H1 (cell line): ENCODE data around the gene AFTPH. TPM values are rescaled to one million over a fixed set of nuclear protein-coding genes. Genes with fewer than 3 reads are reported as not detected.

Source experiments
- CTCF ChIA-PET: fragments of 300-600 bp; sonication (Branson Sonifier 250); formaldehyde crosslinking; loops from one replicate; lab custom pipeline; 2021; ENCODE audit not compliant: partially characterized antibody; lab: Charles Lee
- POLR2A ChIA-PET: fragments of 300-600 bp; sonication (Branson Sonifier 250); formaldehyde crosslinking; loops from one replicate; lab custom pipeline; 2021; ENCODE audit warnings: inconsistent platforms; ENCODE audit not compliant: partially characterized antibody; lab: Charles Lee
- DNase-seq, 2 experiments: peaks; one replicate each; pipeline versions ENCODE4 v3.0.0 to v3.0.0-alpha.2; 2010 to 2022; ENCODE audit warnings: low spot score in 2 of 2, low read depth in 1 of 2, mixed read lengths in 1 of 2
- FAIRE-seq: peaks from 2 replicates; lab custom pipeline; 2011; peaks lifted over from hg19 to GRCh38; lab: Jason Lieb, UNC
- H2AFZ ChIP-seq: 2 replicates; pipeline ENCODE4 v1.8.1; 2012; ENCODE audit warnings: low read length, inconsistent platforms
- H2AK5ac ChIP-seq: 2 replicates; pipeline ENCODE4 v1.6.1; 2013; ENCODE audit warnings: low read depth, low read length
- H2BK120ac ChIP-seq: replicated peaks from 2 replicates; pipeline ENCODE3; 2013; ENCODE audit warnings: low read depth, low read length, inconsistent platforms
- H2BK12ac ChIP-seq: 2 replicates; pipeline ENCODE4 v1.6.1; 2013; ENCODE audit warnings: low read depth, low read length
- H2BK15ac ChIP-seq: 2 replicates; pipeline ENCODE4 v1.6.1; 2013; ENCODE audit warnings: low read length
- H2BK20ac ChIP-seq: 2 replicates; pipeline ENCODE4 v1.6.1; 2013; ENCODE audit warnings: low read length
- H2BK5ac ChIP-seq: 2 replicates; pipeline ENCODE4 v1.6.1; 2013; ENCODE audit warnings: low read depth, low read length
- H3K14ac ChIP-seq: 2 replicates; pipeline ENCODE4 v1.6.1; 2013; ENCODE audit warnings: inconsistent platforms; ENCODE audit not compliant: insufficient read length
- H3K18ac ChIP-seq: 2 replicates; pipeline ENCODE4 v1.6.1; 2013; ENCODE audit warnings: low read length; ENCODE audit errors: extremely low read depth
- H3K23ac ChIP-seq: 2 replicates; pipeline ENCODE4 v1.6.1; 2013; ENCODE audit warnings: inconsistent platforms; ENCODE audit not compliant: insufficient read length
- H3K23me2 ChIP-seq: 2 replicates; pipeline ENCODE4 v1.6.1; 2013; ENCODE audit warnings: low read depth, low read length
- H3K27ac ChIP-seq: 2 replicates; pipeline ENCODE4 v1.6.1; 2011; ENCODE audit warnings: low read depth, low read length, inconsistent platforms
- H3K27me3 ChIP-seq, 4 experiments: replicated peaks in 1 of 4; 1 replicate in 1 of 4; 2 replicates in 3 of 4; pipeline versions ENCODE4 v1.6.1 to v1.8.1; 2011 to 2013; ENCODE audit warnings: low read length in 3 of 4, mild to moderate bottlenecking in 3 of 4, inconsistent platforms in 2 of 4, mixed read lengths in 2 of 4, moderate library complexity in 1 of 4; ENCODE audit not compliant: control insufficient read depth in 3 of 4, insufficient read depth in 3 of 4; ENCODE audit errors: extremely low read depth in 1 of 4
- H3K36me3 ChIP-seq, 4 experiments: 2 replicates each; pipeline versions ENCODE4 v1.6.1 to v1.8.1; 2011 to 2013; ENCODE audit warnings: mild to moderate bottlenecking in 4 of 4, low read length in 3 of 4, moderate library complexity in 2 of 4, control low read depth in 1 of 4, inconsistent platforms in 1 of 4; ENCODE audit not compliant: insufficient read depth in 4 of 4, control insufficient read depth in 2 of 4
- H3K4ac ChIP-seq: replicated peaks from 2 replicates; pipeline ENCODE3; 2013; ENCODE audit warnings: low read length, low read depth, mixed read lengths, inconsistent platforms; ENCODE audit not compliant: insufficient read length
- H3K4me1 ChIP-seq, 4 experiments: replicated peaks in 1 of 4; 1 replicate in 1 of 4; 2 replicates in 3 of 4; pipeline versions ENCODE4 v1.6.1 to v1.8.1; 2011 to 2013; ENCODE audit warnings: low read length in 3 of 4, inconsistent platforms in 2 of 4, mixed read lengths in 1 of 4; ENCODE audit not compliant: insufficient read depth in 4 of 4, control insufficient read depth in 3 of 4
- H3K4me2 ChIP-seq, 2 experiments: 2 replicates each; pipeline versions ENCODE4 v1.6.1 to v1.8.1; 2011 to 2013; ENCODE audit warnings: low read depth in 2 of 2, low read length in 2 of 2, control low read depth in 1 of 2, inconsistent platforms in 1 of 2, mild to moderate bottlenecking in 1 of 2; ENCODE audit not compliant: insufficient read depth in 1 of 2
- H3K4me3 ChIP-seq, 4 experiments: fragments of 200-600, 300-600 bp in 1 of 4; sonication (generic), shearing (Covaris generic), sonication (Bioruptor Twin) in 1 of 4; 2 replicates each; pipeline versions ENCODE4 v1.5.1 to v1.8.1; 2011 to 2016; ENCODE audit warnings: low read length in 4 of 4, low read depth in 3 of 4, control low read depth in 2 of 4, inconsistent platforms in 2 of 4, mild to moderate bottlenecking in 2 of 4, mixed read lengths in 1 of 4, moderate library complexity in 1 of 4; ENCODE audit not compliant: insufficient read depth in 2 of 4; ENCODE audit errors: extremely low read depth in 1 of 4
- H3K56ac ChIP-seq: replicated peaks from 2 replicates; pipeline ENCODE3; 2013; ENCODE audit warnings: low read depth, mild to moderate bottlenecking, mixed read lengths, low read length, inconsistent platforms; ENCODE audit not compliant: insufficient read length
- H3K79me1 ChIP-seq: 2 replicates; pipeline ENCODE4 v1.6.1; 2013; ENCODE audit warnings: low read depth, low read length, control low read depth
- H3K79me2 ChIP-seq, 2 experiments: 2 replicates each; pipeline versions ENCODE4 v1.6.1 to v1.8.1; 2012 to 2013; ENCODE audit warnings: low read length in 2 of 2, mild to moderate bottlenecking in 2 of 2, inconsistent platforms in 1 of 2; ENCODE audit not compliant: insufficient read depth in 2 of 2, control insufficient read depth in 1 of 2
- H3K9ac ChIP-seq, 4 experiments: replicated peaks in 1 of 4; 1 replicate in 1 of 4; 2 replicates in 3 of 4; pipeline versions ENCODE4 v1.6.1 to v1.8.1; 2011 to 2013; ENCODE audit warnings: low read depth in 3 of 4, low read length in 3 of 4, control low read depth in 2 of 4, mild to moderate bottlenecking in 2 of 4, moderate library complexity in 2 of 4, inconsistent platforms in 1 of 4; ENCODE audit errors: extremely low read depth in 1 of 4
- H3K9me3 ChIP-seq, 2 experiments: 2 replicates each; pipeline versions ENCODE4 v1.6.1 to v1.8.1; 2012 to 2013; ENCODE audit warnings: mild to moderate bottlenecking in 2 of 2, moderate library complexity in 2 of 2, control low read depth in 1 of 2, inconsistent platforms in 1 of 2, low read depth in 1 of 2, low read length in 1 of 2, mixed read lengths in 1 of 2; ENCODE audit not compliant: insufficient read depth in 2 of 2
- H4K20me1 ChIP-seq, 2 experiments: replicated peaks in 1 of 2; 2 replicates each; pipeline versions ENCODE3 to v1.8.1; 2011 to 2013; ENCODE audit warnings: inconsistent platforms in 2 of 2, low read length in 2 of 2, mild to moderate bottlenecking in 1 of 2; ENCODE audit not compliant: insufficient read depth in 2 of 2, control insufficient read depth in 1 of 2
- H4K5ac ChIP-seq: 2 replicates; pipeline ENCODE4 v1.6.1; 2013; ENCODE audit warnings: low read length, low read depth, mixed read lengths, inconsistent platforms; ENCODE audit not compliant: insufficient read length
- H4K8ac ChIP-seq: 2 replicates; pipeline ENCODE4 v1.8.0; 2013; ENCODE audit warnings: mild to moderate bottlenecking, moderate library complexity, low read length, inconsistent platforms; ENCODE audit not compliant: insufficient read depth; ENCODE audit errors: extremely low read depth
- H4K91ac ChIP-seq: replicated peaks from 2 replicates; pipeline ENCODE3; 2013; ENCODE audit warnings: low read length, mixed read lengths, inconsistent platforms; ENCODE audit not compliant: insufficient read length
- CHD1 ChIP-seq: IDR thresholded peaks from 2 replicates; pipeline ENCODE4 v1.6.1; 2012; ENCODE audit warnings: low read depth, low read length, improper control_type of control experiment
- GABPA ChIP-seq: IDR thresholded peaks from 2 replicates; pipeline ENCODE4 v1.6.1; 2011; ENCODE audit warnings: mild to moderate bottlenecking, low read length, moderate library complexity, borderline replicate concordance; ENCODE audit not compliant: insufficient read depth
- WGBS, 2 experiments: shearing (Covaris generic) in 1 of 2; methylation state at CpG; one replicate each; pipeline versions ENCODE4 v1.1.6 to v1.1.7; 2013 to 2015; ENCODE audit warnings: low lambda C conversion rate in 2 of 2, mixed read lengths in 2 of 2, inconsistent platforms in 1 of 2, low coverage in 1 of 2, missing lambda C conversion rate in 1 of 2; ENCODE audit not compliant: insufficient replicate concordance in 2 of 2, insufficient coverage in 1 of 2, insufficient read length in 1 of 2; ENCODE audit errors: extremely low coverage in 1 of 2, missing lambda C conversion rate in 1 of 2; 5-methylcytosine and 5-hydroxymethylcytosine counted together
- polyA plus RNA-seq, 7 experiments: library from polyadenylated mRNA; depleted of rRNA in 3 of 7; stranded (reverse) in 5 of 7; unstranded in 2 of 7; fragments of >200 nt in 5 of 7; fragments of 200-250 nt in 2 of 7; gene quantifications; 1 replicate in 5 of 7; 2 replicates in 1 of 7; 4 replicates in 1 of 7; pipeline versions ENCODE4 v1.2.1 to v1.2.3, GENCODE V29; 2011 to 2013; ENCODE audit warnings: missing spikeins in 2 of 7, mixed read lengths in 2 of 7
- total RNA-seq: library from RNA; stranded (reverse); fragmentation: NEBNext Ultra II Directional; extraction: Animal tissue kit (Norgen Biotek cat#: 25700); gene quantifications from 2 replicates; pipeline ENCODE4 v1.2.1, GENCODE V29; 2021

The AFTPH gene
- total and polyA plus RNA-seq, 2 of the 8 experiments (the other 6 are each of a cell fraction or from before 2014, with no cell fraction given), result 7.3 to 15.0 TPM

DNA sequence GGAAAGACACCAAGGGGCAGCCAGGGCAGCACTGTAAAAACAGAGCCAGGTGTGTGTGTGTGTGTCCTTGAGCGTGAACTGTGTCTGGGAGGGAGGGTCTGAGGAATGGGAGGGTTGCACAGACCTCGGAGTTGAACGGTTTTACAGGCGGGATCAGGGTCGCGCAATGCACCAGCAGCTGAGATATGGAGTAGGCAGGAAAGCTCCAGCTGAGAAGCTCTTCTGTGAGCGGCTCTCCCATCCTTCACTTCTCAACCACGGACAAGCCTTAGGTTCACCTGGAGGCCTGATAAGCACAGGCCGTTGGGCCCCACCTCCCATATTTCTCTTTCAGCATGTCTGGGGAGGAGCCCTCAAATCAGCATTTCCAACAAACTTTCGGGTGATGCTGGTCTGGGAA, 117.5 kb downstream of the AFTPH start:
- Histone ChIP-seq H4K20me1 (peaks cover 6 to 15% of the 10 kb centered on the region in 2 experiments), H3K23me2 (peaks cover 7% of the 10 kb centered on the region), H2AK5ac (no peak overlapping the region), H4K91ac (no peak overlapping the region), H3K9ac (no peak overlapping the region), H3K14ac (no peak overlapping the region), H3K4me2 (no peak overlapping the region), H3K36me3 (no peaks in the 10 kb centered on the region), H3K4me1 (peaks cover 6 to 22% (median 15%) of the 10 kb centered on the region in 4 experiments), H4K8ac (no peak overlapping the region; the same call in 1 of the 2 replicates), H3K79me1 (peaks cover 9% of the 10 kb centered on the region), H2BK12ac (no peak overlapping the region), H2BK15ac (no peak overlapping the region), H3K27me3 (peaks cover 4 to 19% (median 11%) of the 10 kb centered on the region in 4 experiments; a peak in 6 of 7 replicates), H2BK20ac (no peak overlapping the region), H3K56ac (no peak overlapping the region), H3K18ac (no peak overlapping the region), H2BK120ac (no peak overlapping the region), H3K27ac (no peak overlapping the region), H3K9me3 (no peaks in the 10 kb centered on the region), H2AFZ (no peak overlapping the region), H2BK5ac (no peak overlapping the region), H3K23ac (no peak overlapping the region), H4K5ac (no peak overlapping the region), H3K79me2 (peaks cover 0 to 3% of the 10 kb centered on the region in 2 experiments; a peak in 1 of 4 replicates), H3K4me3 (no peak overlapping the region), H3K4ac (no peak overlapping the region)
- DNase-seq (no peak), FAIRE-seq (no peak)
- POLR2A ChIA-PET, result no interaction called here
- CTCF ChIA-PET, result interaction anchor here (0.6 to 27.4 kb wide), 2 partner anchors 20 to 422 kb away, joined by 3 to 389 read pairs; no protein-coding TSS in a partner anchor
- 91% methylated on average over 8 of the region's 10 CpGs; no CpG with 5 or more reads in 1 of the 2 experiments for WGBS, 2 experiments
- TF ChIP-seq CHD1, result no peak
- TF ChIP-seq GABPA, result no peak
